ENCODE data around the gene FOSL2.

The FOSL2 gene

GRCh38 chr2:28363686-28364280 lies 28.9 kb upstream of the FOSL2 start:
- TF ChIP-seq, protein P1, sequence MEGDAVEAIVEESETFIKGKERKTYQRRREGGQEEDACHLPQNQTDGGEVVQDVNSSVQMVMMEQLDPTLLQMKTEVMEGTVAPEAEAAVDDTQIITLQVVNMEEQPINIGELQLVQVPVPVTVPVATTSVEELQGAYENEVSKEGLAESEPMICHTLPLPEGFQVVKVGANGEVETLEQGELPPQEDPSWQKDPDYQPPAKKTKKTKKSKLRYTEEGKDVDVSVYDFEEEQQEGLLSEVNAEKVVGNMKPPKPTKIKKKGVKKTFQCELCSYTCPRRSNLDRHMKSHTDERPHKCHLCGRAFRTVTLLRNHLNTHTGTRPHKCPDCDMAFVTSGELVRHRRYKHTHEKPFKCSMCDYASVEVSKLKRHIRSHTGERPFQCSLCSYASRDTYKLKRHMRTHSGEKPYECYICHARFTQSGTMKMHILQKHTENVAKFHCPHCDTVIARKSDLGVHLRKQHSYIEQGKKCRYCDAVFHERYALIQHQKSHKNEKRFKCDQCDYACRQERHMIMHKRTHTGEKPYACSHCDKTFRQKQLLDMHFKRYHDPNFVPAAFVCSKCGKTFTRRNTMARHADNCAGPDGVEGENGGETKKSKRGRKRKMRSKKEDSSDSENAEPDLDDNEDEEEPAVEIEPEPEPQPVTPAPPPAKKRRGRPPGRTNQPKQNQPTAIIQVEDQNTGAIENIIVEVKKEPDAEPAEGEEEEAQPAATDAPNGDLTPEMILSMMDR (IDR thresholded peaks at IDR 0.05), result no peak
- no peak for TF ChIP-seq ZFX (IDR thresholded peaks at IDR 0.05; ENCODE audit: borderline replicate concordance)
- no peak overlapping the region for H3K27ac ChIP-seq

GRCh38 chr2:28364610-28365009 lies 28.0 kb upstream of the FOSL2 start:
- H3K27ac ChIP-seq, result no peak overlapping the region
- TF ChIP-seq ZFX (IDR thresholded peaks at IDR 0.05; ENCODE audit: borderline replicate concordance), result no peak
- TF ChIP-seq, protein P1 (IDR thresholded peaks at IDR 0.05), result no peak

DNA sequence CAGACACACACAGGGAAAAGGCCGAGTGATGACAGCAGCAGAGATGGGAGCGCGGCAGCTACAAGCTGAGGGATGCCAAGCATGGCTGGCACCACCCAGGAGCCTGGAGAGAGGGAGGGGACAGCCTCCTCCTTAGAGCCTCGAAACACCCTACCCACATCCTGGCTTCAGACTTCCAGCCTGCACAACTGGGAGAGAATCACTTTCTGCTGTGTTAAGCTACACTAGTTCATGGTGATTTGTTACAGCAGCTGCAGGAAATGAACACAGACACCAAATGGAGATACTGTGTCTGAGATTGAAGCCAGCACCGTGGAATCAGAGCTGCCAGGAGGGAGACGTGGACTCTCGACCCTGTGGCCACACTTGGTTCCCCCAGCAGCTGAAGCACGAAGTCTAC lies 27.5 kb upstream of the FOSL2 start:
- no peak overlapping the region for H3K27ac ChIP-seq
- TF ChIP-seq, protein P1 (IDR thresholded peaks at IDR 0.05), result no peak
- TF ChIP-seq ZFX (IDR thresholded peaks at IDR 0.05; ENCODE audit: borderline replicate concordance), result no peak

DNA sequence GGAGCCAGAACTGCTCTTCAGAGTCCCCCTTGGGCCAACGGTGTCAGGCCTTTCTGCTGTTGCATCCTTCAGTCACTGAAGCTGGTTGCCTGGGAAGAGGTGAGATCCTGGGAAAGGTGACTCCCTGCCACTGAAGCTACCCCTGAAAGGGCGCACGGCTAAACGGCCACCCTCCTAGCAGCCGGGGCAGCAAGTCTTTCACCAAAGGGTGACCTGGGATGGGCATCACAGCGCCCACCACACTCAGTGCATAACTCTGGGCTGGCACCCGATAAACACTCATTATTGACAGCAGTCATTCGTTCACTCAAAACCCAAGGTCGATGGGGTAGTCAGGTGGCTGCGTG lies 26.5 kb upstream of the FOSL2 start:
- TF ChIP-seq, protein P1 (IDR thresholded peaks at IDR 0.05), result no peak
- no peak for TF ChIP-seq ZFX (IDR thresholded peaks at IDR 0.05; ENCODE audit: borderline replicate concordance)

GRCh38 chr2:28366496-28367282 lies 26.0 kb upstream of the FOSL2 start:
- TF ChIP-seq ZFX (IDR thresholded peaks at IDR 0.05; ENCODE audit: borderline replicate concordance), result no peak
- TF ChIP-seq, protein P1 (IDR thresholded peaks at IDR 0.05), result no peak
- no peak overlapping the region for H3K27ac ChIP-seq

More for the DNA sequence above, 26.5 kb upstream of the FOSL2 start:
- no peak overlapping the region for H3K27ac ChIP-seq

DNA sequence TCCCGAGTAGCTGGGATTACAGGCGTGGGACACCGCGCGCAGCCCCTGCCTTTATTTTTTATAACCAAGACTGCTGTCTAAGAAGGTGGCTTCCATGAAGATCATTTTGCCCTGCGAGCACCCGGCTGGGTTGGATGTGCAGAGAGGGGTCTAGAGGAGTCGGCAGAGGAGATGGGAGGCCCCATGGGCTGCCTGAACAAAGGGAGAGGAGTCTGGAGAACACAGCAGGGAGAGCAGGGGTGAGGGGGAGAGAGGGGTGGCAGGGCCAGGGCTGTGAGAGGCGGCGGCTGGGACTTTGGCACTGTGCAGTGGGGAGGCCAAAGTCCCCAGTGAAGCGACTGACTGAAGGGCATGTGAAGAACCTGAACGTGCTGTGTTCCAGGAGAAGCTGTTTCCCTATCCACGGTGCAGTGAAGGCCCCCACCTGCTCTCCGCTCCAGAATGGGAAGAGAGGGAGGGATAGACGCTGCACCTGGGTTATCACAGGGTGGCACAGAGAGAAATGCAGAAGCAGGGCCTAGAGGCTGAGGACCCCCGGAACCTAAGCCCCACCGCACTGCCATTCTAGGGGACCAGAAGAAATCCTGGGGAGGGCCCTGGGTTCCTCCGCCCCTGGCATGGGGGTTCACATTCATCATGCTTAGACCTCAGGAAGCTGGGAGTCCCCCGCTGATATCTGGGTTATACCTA lies 24.8 kb upstream of the FOSL2 start:
- no peak overlapping the region for H3K27ac ChIP-seq
- no peak for TF ChIP-seq ZFX (IDR thresholded peaks at IDR 0.05; ENCODE audit: borderline replicate concordance)
- TF ChIP-seq, protein P1 (IDR thresholded peaks at IDR 0.05), result no peak

GRCh38 chr2:28368357-28368798 lies 24.3 kb upstream of the FOSL2 start:
- TF ChIP-seq, protein P1 (IDR thresholded peaks at IDR 0.05), result no peak
- no peak for TF ChIP-seq ZFX (IDR thresholded peaks at IDR 0.05; ENCODE audit: borderline replicate concordance)
- no peak overlapping the region for H3K27ac ChIP-seq

All from 22Rv1 (cell line).